HAP-1 (cell line): ENCODE measurements around the gene KRT85.

ENCODE experiments used
- DNase-seq, 2 experiments: peaks; one replicate each; pipeline ENCODE4 v3.0.0-alpha.2; 2016 to 2020; ENCODE audit warnings: low spot score in 2 of 2
- H3K27me3 ChIP-seq: fragments of 250-450 bp; sonication (Bioruptor Pico); 2 replicates; pipeline ENCODE4 v1.5.1; 2020; ENCODE audit warnings: low read depth, mild to moderate bottlenecking, moderate library complexity
- H3K36me3 ChIP-seq: fragments of 250-450 bp; sonication (Bioruptor Pico); replicated peaks from 2 replicates; pipeline ENCODE4 v1.5.1; 2020; ENCODE audit warnings: mild to moderate bottlenecking
- H3K4me1 ChIP-seq: fragments of 250-450 bp; sonication (Bioruptor Pico); 2 replicates; pipeline ENCODE4 v1.5.1; 2020; ENCODE audit warnings: mild to moderate bottlenecking
- H3K4me3 ChIP-seq: fragments of 250-450 bp; sonication (Bioruptor Pico); 2 replicates; pipeline ENCODE4 v1.5.1; 2020; ENCODE audit warnings: mild to moderate bottlenecking, moderate library complexity
- H3K9me3 ChIP-seq: fragments of 250-450 bp; sonication (Bioruptor Pico); 2 replicates; pipeline ENCODE4 v1.5.1; 2020; ENCODE audit warnings: mild to moderate bottlenecking, moderate library complexity
- in situ Hi-C: fragments of 300-500 bp; cut with MboI; formaldehyde crosslinking; loops from 3 replicates; pipeline ENCODE4 v1.14.3; 2020; ENCODE audit warnings: low sequenced_read_pairs, inconsistent platforms, mixed read lengths

The KRT85 gene

DNA sequence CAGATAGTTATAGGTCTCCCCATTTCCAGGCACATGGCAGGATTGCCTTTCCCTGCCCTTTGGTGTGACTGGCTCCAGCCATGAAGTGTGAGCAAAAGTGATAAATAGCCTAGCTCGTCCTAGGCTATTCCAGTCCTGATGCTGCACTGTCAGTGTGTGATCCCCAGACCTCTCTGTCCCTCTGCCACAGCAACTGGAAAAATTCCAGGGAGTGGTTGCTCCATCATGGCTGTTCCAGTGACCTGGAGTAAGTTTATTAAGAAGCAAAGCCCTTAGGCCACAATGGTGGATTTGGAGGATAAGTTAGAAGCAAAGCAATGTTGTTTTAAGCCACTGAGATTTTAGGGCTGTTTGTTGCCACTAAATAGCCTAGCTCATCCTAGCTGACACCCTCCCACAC, 36.2 kb downstream of the KRT85 start:
- in situ Hi-C loops = no loop called here
- DNase-seq = no peak

DNA sequence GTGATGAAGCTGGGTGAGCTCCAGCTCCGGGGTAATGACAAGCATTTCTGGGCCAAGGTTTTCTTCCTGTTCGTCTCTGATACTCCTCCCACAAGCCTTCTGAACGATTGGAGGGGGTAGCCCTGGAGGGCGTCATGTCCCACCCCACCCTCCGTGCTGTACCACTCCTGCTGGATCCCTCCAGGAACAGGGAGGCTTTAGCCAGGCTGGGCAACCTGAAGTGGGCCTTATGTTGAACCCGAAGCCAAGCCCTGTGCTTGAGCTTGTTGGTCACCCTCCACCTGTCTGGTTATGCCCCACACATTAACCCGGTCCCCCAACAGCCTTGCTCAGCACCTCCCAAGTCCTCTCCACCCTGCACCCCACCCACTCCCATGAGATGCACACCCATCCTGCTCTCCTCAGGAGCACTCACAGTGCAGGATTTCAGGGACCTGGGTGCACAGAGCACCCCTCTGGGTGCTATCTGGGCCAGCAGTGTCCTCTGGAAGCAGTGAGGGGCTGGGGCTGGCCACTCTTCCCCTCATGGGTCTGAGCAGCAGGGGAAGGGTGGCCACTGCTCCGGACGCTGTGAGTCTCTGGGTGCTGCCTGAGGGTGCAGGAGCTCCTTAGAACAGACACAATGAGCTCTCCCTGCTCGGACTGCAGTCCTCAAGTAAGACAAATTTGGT, 39.3 kb downstream of the KRT85 start:
- in situ Hi-C loops = loop anchor here (10.0 kb wide), 1 partner anchor 173 kb away; no protein-coding TSS in a partner anchor
- Histone ChIP-seq H3K4me3 (no peak overlapping the region), H3K27me3 (peaks cover 37% of the 10 kb centered on the region), H3K9me3 (no peaks in the 10 kb centered on the region), H3K4me1 (no peaks in the 10 kb centered on the region), H3K36me3 (no peaks in the 10 kb centered on the region)
- no peak for DNase-seq

More for the DNA sequence above, 36.2 kb downstream of the KRT85 start:
- Histone ChIP-seq H3K9me3 (no peaks in the 10 kb centered on the region), H3K4me1 (no peaks in the 10 kb centered on the region), H3K27me3 (peaks cover 27% of the 10 kb centered on the region), H3K4me3 (no peak overlapping the region), H3K36me3 (no peaks in the 10 kb centered on the region)

DNA sequence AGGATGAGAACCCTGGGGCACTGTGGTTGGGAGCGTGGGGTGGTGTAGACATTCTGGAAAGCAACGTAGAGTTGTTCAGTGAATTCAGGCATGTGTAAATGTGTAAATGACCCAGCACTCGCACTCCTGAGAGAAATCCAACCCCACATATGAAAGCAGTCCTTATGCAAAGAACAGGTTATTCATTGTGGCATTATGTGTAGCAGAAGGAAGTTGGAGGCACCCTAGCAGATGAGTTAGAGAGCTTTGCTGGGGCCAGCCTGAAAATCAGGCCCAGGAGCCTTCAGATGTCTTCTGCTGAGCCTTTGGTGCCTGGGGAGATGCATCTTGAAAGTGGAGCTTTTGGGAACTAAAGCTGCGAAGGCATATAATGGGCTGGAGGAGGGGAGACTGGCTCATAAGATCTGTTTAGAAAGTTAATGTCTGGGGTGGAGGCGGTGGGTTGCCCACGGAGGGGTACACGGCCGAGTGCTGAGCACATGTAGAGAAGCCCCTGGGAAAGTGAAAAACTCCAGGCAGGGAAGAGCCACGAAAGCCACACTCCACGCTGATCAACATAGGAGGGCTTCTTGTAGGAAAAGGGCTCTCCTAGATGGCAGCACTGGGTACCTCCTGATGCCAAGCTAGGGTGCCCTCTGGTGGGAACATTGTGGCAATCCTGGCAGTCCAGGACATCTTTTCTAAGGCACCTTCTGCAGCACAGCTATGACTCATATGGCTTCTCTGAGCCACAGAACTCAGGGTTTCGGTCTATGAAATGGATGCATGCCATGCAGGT, 40.0 kb downstream of the KRT85 start:
- H3K4me3 ChIP-seq = no peak overlapping the region

DNA sequence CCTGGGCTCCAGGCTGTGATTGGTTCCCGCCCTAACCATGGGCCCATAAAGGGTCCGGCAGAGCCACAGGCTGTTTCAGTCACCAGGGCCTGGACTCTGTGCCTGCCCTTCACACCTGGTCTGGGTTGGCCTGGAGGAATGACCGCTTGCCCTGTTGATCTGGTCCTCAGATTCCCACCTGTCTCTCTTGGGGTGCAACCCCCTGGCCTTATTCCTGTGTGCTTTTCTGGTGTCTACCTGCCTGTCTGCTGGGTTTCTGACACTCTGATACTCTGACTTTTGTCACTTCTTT, 43.2 kb downstream of the KRT85 start:
- Histone ChIP-seq H3K4me1 (no peaks in the 10 kb centered on the region), H3K4me3 (no peak overlapping the region), H3K27me3 (peaks cover 32% of the 10 kb centered on the region), H3K36me3 (no peaks in the 10 kb centered on the region), H3K9me3 (no peaks in the 10 kb centered on the region)
- no peak for DNase-seq
- in situ Hi-C loops = loop anchor here (10.0 kb wide), 1 partner anchor 169 kb away; no protein-coding TSS in a partner anchor

More for the DNA sequence above, 40.0 kb downstream of the KRT85 start:
- DNase-seq = peak; percentile 31 to 72
- peaks cover 34% of the 10 kb centered on the region for H3K27me3 ChIP-seq
- in situ Hi-C loops = loop anchor here (10.0 kb wide), 1 partner anchor 172 kb away; no protein-coding TSS in a partner anchor
- H3K36me3 ChIP-seq = no peaks in the 10 kb centered on the region
- no peaks in the 10 kb centered on the region for H3K9me3 ChIP-seq
- no peaks in the 10 kb centered on the region for H3K4me1 ChIP-seq

DNA sequence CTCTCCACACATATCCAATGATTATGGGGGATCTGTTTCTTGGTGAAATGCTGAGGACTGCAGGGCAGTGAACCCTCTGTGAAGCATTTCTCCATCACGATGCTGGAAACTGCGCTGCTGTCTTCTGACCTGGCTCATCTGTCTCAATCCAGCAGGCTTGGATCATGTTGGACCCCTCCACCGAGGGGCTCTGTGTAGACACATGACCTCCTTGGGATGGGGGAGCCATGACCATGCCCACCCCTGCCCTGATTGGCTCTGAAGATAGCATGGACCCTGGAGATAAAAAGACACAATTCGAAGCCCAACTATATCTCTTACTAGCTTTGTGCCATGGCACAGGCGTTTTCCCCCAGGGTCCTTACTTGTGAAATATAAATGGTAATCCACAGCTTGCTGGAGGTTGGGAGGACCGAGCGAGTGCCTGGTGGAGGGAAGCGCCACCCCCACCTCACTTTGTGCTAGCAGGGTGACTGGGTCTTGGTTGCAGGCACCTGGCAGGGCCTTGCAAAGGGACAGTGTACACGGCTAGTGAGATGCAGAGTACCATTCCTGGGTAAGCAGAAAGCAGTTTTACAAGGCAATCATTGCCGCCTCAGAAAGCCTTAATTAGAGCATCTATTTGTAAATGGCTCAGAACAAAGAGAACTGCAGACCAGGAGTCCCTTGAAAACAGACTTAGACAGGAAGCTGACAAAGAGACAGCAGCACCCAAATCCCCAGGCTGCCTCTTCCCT, 43.7 kb downstream of the KRT85 start:
- in situ Hi-C loops = loop anchor here (10.0 kb wide), 1 partner anchor 169 kb away; no protein-coding TSS in a partner anchor
- no peaks in the 10 kb centered on the region for H3K4me1 ChIP-seq
- no peaks in the 10 kb centered on the region for H3K36me3 ChIP-seq
- H3K27me3 ChIP-seq = peaks cover 34% of the 10 kb centered on the region
- no peak for DNase-seq
- no peaks in the 10 kb centered on the region for H3K9me3 ChIP-seq
- H3K4me3 ChIP-seq = no peak overlapping the region

DNA sequence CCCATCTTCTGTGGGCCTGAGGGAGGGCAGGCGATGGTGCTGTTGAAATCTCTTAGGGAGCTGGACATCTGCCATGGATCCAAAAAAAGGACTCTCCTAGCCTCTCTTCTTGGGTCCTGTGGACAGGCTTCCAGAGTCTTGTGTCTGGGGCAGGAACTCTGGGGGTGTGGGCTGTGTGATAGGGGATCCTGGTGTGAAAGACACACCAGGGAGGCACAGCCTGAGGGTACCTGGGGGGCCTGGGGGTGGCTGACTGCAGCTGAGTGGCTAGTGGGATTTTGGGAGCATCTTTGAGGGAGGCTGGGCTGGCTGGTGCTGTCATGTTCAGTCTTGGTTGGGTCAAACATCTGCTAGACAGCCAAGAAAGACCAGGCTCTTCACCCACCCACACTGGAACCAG, 44.3 kb downstream of the KRT85 start:
- H3K27me3 ChIP-seq = peaks cover 36% of the 10 kb centered on the region
- H3K9me3 ChIP-seq = no peaks in the 10 kb centered on the region
- in situ Hi-C loops = loop anchor here (10.0 kb wide), 1 partner anchor 168 kb away; no protein-coding TSS in a partner anchor
- no peaks in the 10 kb centered on the region for H3K4me1 ChIP-seq
- DNase-seq = no peak
- H3K4me3 ChIP-seq = no peak overlapping the region
- H3K36me3 ChIP-seq = no peaks in the 10 kb centered on the region

DNA sequence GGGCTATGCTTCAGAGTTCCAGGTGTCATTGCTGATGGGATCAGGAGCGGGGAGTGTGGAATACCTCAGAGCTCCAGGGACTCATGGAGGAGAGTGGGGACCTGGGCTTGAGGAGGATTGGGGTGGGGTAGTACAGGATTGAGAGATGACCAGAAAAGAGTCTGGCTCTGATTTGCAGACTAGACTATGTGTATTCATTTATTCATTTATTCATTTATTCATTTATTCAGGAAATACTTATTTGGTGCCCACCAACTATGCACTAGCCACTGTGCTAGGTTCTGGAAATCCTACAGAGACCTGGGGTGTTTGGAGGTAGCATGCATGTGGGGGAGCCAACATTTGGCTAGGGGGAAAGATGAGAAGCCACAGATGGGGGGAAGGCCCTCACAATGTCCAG, 45.2 kb downstream of the KRT85 start:
- in situ Hi-C loops = loop anchor here (10.0 kb wide), 1 partner anchor 167 kb away; no protein-coding TSS in a partner anchor
- peaks cover 34% of the 10 kb centered on the region for H3K27me3 ChIP-seq

DNA sequence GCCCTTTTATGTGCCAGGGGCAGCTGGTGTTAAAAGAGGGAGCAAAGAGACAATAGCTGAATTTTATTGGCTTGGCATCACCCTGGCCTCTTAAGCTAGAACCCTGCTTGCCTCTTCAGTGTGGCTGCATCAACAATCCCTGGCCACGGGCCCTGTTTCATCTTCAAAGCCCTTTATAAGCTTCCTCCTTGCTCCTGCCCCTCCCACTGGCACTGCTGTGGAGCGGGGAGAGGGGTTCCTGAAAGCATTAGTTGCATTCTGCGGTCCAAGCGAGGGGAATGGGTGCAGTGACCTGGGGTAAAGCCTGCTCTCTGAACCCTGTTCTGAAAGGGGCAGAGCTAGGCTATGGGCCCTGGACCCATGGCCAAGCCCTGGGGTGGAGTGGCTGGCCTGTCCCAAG, 45.9 kb downstream of the KRT85 start:
- Histone ChIP-seq H3K4me1 (no peaks in the 10 kb centered on the region), H3K4me3 (no peak overlapping the region), H3K9me3 (no peaks in the 10 kb centered on the region), H3K27me3 (peaks cover 27% of the 10 kb centered on the region), H3K36me3 (no peaks in the 10 kb centered on the region)
- in situ Hi-C loops = loop anchor here (10.0 kb wide), 1 partner anchor 167 kb away; no protein-coding TSS in a partner anchor
- no peak for DNase-seq

More for the DNA sequence above, 45.2 kb downstream of the KRT85 start:
- Histone ChIP-seq H3K36me3 (no peaks in the 10 kb centered on the region), H3K9me3 (no peaks in the 10 kb centered on the region), H3K4me3 (no peak overlapping the region), H3K4me1 (no peaks in the 10 kb centered on the region)
- no peak for DNase-seq

DNA sequence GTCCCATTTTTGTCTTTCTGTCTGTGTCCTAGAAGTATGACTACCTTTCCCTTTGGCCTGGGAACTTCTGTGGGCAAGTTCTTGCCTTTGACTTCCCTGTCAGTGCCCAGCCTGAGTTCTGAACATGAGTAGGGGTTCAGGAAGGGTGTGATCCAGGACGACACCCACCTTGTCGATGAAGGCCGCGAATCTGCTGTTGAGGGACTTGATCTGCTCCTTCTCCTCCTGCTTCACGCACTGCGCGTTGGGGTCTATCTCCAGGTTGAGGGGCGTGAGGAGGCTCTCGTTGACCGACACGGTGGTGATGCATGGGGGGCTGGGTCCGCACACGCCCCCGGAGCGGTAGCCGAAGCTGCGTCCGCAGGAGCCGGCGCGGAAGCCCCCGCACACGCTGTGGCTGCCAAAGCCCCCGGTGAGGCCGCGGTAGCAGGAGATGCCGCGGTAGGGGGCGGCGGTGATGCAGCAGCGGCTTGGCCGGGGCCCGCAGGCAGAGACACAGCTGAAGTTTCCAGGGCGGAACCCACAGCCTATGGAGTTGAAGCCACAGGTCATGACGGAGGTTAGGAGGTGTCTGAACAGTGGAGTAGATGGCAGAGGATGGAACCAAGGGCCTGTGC, 46.4 kb downstream of the KRT85 start, which contains the start of gene KRT83:
KRT83 (minus strand) TSS at position 615 of the 617 bp plus-strand sequence; CDS start at position 552, 63 bp downstream.
- Histone ChIP-seq H3K4me1 (no peaks in the 10 kb centered on the region), H3K27me3 (peaks cover 22% of the 10 kb centered on the region), H3K36me3 (no peaks in the 10 kb centered on the region), H3K4me3 (no peak within 1 kb of the TSS), H3K9me3 (no peaks in the 10 kb centered on the region)
- DNase-seq = no peak
- in situ Hi-C loops = loop anchor here (10.0 kb wide), 1 partner anchor 166 kb away; no protein-coding TSS in a partner anchor

DNA sequence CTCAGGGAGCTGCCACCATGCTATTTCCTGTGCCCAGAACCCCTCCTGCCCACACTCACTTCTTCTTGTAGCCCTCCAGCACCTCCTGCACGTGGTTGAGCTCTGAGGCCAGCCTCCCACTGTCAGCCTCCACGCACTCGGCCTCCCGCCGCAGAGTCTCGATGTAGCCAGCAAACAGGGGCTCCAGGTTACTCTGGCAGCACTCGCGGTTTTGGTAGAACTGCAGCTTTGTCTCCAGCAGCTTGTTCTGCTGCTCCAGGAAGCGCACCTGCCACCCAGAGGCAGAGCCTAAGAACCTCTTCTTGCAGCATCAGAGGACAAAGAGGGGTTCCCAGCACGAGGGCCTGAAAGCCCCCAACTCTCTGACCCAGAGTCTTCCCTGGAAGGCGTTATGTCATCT, 48.2 kb downstream of the KRT85 start:
- in situ Hi-C loops = no loop called here
- no peaks in the 10 kb centered on the region for H3K36me3 ChIP-seq
- no peak overlapping the region for H3K4me3 ChIP-seq
- no peaks in the 10 kb centered on the region for H3K9me3 ChIP-seq
- DNase-seq = no peak
- peaks cover 20% of the 10 kb centered on the region; the same call in 1 of the 2 replicates for H3K27me3 ChIP-seq
- H3K4me1 ChIP-seq = no peaks in the 10 kb centered on the region

DNA sequence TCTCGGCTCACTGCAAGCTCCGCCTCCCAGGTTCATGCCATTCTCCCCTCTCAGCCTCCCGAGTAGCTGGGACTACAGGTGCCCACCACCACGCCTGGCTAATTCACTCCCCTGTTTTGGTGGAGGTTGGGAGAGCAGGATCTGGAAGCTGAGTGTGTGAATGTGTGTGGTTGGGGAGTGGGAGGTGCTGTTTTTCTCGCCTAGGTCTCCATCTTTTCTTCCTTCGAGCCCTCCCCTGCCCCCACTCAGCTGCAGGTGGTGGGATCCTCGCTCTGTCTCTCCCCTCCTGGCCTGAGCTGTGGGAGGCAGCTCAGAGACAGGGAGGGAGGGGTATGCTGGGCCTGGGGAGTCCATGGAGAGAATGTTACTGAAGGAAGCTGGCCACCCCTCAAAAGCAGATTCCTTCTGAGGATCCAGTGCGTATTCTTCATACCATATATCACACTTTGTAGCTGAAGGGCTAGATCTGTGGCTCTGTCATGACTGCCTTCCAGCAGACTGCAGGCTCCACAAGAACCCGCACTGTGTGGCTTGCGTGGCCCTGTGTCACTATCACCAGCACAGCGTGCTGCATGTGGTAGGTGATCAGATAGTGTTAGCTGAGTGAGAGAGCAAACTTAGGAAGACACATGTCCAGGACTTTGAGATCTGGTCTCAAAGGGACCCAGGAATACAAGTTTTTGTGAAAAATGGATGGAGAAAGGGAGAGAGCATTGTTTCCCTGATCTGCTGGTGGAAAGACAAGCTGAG, 48.9 kb downstream of the KRT85 start:
- Histone ChIP-seq H3K9me3 (no peaks in the 10 kb centered on the region), H3K27me3 (peaks cover 20% of the 10 kb centered on the region; the same call in 1 of the 2 replicates), H3K36me3 (no peaks in the 10 kb centered on the region), H3K4me3 (no peak overlapping the region), H3K4me1 (no peaks in the 10 kb centered on the region)
- in situ Hi-C loops = no loop called here
- no peak for DNase-seq

DNA sequence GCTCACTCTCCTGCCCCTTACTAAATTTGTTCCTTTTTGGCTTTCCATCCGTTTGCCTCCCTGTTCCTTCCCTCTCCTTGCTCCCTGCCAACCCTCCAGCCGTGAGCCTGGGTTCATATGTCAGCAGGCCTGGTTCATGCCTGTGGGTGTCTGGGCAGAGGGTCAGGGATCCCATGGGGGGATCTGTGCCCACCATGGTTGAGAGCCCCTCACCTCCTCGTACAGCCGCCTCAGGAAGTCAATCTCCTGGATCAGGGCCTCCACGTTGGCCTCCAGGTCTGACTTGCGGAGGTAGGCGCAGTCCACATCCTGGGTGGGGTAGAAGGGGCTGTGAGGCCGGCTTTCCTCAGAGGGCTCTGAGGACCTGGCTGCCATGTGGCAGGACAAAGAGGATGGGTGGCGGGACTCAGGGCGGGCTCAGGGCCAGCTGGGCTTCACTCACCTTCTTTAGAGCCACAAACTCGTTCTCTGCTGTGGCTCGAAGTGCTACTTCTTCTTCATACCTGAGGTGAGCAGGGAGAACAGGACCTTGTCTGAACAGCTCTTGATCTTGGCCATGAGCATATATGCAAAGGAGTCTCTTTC, 49.7 kb downstream of the KRT85 start:
- Histone ChIP-seq H3K4me3 (no peak overlapping the region), H3K36me3 (no peaks in the 10 kb centered on the region), H3K4me1 (no peaks in the 10 kb centered on the region), H3K27me3 (peaks cover 20% of the 10 kb centered on the region; the same call in 1 of the 2 replicates), H3K9me3 (no peaks in the 10 kb centered on the region)
- in situ Hi-C loops = no loop called here
- DNase-seq = no peak
